Amniotic stem cell (primary cell): ENCODE data around the gene ZNF474.

Source experiments
- DNase-seq: peaks from one replicate; lab custom pipeline; 2025; lab: John Stamatoyannopoulos, UW

The ZNF474 gene

DNA sequence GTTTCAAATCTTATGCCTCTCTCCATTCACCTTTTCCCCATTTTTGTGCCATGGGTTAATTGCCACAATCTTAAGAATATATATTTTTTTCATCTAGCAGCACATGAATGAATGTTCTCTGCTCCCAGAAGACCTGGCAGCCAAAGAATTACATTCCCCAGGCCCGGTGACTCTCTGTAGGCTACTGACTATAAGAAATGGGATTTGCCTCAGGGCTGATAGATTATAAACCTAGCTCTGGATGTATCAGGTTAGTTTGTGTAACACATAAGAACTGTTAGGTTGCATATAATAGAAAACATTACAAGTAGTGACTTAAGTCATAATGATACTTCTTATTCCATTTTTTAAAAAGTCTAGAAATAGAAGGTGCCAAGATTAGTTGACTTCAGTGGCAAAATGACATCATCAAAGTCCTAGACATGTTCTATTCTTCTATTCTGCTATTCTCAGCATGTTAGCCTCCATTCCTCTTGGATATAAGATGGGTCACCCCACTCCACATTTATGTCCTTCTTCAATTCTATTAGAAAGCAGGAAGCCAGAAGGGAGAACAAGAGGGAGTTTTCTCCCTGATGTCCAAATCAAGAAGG is 10.9 kb upstream of the ZNF474 start:
- DNase-seq: no peak

DNA sequence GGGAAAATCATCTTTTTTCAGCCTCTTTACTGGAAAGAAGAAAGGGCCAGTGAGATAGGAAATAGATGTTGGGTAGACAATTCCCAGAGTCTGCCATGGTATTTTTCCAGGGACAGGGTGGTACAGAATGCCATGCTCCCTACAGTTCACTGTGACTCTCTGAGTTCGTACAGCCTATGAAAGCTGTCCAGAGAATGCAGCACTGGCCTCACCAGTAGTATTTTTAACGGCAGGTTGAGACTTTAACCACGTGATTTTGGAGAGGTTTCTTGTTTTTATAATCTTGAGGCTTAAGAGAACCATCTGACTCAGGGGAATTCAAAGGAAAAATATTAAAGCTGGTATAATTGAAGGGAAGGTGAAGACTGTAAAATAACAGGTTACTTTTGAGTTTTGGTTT is 10.1 kb upstream of the ZNF474 start:
- no peak for DNase-seq

DNA sequence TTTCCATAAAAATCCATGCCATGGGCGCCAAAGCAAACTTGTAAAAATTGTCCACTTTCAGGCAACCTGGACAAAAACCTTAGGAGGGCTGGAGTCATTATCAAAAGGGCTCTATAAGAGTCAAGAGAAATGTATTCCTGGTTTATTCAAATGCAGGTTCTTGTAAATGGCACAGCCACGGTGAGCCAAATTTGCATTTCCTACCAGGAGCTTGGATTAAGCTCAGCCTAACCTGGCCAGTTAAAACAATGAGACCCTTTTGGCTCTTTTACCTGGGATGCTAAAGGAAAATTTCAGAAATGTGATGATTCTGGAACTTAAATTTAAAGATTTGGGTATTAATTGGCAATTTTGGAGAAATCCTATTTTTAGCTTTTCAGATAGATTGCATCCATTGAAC is 8.9 kb upstream of the ZNF474 start:
- DNase-seq: no peak

DNA sequence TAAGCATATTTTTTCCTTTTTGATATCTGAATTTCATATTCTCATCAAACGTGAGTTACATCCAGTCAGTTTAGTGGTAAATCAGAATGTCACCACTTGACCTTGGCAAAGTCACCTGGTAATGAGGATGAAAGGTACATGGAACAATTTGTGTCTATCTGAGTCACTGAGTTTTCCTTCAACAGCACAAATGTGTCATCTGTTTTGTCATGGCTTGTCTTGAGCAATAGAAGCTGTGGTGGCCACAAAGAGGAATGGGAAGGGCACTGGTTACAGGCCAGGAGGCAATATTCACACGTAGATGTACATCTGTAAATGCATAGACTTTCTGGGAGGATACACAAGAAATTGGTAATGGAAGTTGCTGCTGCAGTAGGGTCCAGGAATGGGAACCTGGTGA is 8.4 kb upstream of the ZNF474 start:
- DNase-seq: no peak

DNA sequence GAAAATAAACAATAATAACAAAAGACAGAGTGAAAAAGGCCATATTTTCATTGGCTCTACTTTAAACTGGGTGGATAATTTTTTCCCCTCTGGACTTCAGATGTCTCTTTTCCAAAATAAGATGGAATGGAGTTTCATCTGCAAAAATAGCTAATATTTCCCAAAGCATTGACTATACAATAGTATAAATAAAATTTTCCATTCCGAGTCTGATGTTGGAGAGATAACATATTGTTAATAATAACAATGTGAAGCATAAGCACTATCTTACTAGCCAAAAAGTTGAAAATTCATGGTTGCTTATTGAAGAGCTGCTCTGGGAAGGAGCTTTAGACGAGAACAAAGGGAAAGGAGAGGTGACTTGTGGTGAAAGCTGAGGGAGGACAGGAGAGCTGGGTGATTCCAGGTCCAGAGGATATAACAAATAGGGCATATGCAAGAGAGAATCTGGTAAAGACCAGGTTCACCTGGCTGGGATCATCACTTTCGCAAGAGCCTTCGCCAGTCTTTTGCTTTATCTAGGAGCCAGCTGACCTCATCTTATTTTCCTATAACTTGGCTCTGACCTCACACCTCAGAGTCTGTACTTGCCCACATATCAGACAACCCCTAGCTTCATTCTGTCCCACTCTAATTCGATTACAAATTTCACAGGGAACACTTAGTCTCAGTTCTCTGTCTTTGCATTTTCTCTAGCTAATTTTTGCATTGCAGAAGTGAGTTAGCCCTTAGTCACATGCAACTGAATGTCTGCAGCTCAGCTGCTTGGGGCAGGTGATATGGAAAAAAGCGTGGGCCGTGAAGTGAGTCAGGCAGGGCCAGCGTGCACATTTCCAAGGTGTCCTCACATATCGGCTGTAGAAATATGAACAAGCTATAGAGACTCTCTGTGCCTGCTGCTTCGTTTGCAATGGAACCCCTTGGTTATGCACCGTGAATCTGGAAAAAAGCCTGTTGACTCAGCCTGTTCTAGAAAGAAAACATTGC is 7.6 kb upstream of the ZNF474 start:
- no peak for DNase-seq

DNA sequence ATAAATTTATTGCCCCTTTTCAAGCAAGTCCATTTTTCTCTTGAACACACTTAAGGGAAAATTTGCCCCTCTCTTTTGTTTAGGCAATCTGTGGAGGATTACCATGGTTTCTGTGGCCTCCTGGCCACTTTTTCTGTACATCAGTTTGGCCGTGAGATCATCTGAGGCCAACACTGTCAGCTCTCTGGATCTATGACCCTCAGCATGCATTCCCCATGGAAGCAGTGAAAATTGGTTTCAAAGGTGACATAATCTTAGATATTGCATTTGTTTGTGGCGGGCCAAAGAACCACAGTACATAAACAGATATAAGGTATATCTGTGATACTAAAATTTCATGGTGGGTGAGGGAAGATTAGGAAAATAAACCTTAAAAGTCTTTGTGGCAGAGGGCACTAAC is 4.6 kb upstream of the ZNF474 start:
- no peak for DNase-seq

DNA sequence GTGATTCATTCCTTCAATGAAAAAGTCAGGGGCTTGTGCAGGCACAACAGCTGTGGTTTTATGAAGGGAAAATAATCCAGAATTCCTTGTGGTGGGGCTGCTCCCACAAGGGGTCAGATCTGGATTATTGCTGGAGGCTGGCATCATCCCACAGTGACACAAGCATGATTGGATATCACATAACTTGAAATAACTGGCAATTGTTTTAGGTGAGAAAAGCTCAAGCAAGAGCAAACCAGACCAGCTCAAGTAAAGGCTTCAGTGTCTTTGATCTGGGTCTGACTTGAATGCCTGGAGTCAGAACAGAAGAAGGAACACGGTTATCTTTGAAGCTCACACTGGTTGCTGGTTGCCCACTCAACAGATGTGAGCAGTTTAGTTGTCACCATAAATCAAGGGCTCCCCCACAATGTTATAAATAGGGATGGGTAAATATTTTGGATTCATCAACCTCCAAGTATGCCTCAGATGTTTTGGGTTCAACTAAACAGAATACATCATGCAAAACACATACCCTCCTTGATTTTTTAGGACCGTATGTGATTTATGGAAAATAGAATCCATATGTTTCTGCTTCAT is 3.1 kb upstream of the ZNF474 start:
- no peak for DNase-seq

DNA sequence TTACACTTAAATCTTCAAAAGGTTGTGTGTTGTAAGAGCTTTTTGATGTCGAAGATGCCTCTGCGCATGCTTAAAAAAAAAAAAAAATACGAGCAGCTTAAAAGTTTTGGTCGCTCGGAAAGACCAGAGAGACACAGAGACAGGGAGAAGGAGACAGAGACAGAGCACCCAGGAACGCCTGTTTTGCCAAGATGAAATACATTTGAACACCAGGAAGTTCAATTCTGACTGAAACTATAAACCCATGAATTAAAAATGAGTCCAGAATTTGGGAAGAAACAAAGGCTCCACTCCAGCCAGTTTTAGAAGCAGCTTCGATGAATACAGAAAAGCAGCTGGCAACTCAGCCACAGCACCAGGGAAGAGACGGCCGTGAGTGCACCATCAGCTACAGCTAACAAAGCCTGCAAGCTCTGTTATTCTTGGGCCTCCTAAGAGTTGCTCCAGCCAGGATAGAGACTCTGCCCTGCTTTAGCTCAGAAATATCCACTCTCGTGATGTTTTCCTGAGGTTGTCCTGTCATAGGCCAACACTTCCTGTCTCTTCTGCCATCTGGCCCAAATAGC is 2.5 kb upstream of the ZNF474 start:
- DNase-seq: no peak

DNA sequence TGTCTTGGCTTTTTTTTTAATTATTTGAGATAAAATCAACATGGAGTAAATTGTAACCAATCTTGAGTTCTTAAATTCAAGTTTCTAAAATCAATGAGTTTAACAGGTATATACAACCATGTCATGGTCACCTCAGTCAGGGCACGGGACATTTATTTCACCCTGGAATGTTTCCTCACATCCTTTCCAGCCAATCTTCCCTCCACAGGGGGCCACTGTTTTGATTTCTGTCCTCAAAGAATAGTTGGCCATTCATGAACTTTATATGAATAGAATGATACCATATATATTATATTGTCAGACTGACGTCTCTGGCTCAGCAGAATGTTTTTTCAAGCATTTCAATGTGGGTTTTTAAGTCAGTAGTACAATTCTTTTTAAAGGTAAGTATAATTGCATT is 806 bp downstream of the ZNF474 start:
- DNase-seq: no peak

DNA sequence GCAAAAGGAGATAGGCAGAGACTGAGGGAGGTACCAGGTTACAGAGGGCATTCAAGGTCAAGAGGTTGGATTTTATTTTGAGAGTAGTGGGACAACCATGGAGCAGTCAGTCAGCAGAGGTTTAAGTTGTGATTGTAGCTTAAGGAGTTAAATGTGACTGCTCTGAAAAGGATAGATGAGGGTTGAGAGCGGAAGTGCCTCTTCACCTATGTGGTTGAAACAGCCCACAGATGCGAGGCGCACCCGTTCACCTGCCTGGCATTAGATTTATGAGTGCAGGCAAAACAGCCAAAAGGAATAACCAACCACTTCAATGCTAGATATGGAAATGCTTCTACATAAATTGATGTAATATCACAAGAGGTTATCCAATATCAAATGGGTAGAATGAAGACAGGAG is 8.4 kb downstream of the ZNF474 start:
- no peak for DNase-seq

DNA sequence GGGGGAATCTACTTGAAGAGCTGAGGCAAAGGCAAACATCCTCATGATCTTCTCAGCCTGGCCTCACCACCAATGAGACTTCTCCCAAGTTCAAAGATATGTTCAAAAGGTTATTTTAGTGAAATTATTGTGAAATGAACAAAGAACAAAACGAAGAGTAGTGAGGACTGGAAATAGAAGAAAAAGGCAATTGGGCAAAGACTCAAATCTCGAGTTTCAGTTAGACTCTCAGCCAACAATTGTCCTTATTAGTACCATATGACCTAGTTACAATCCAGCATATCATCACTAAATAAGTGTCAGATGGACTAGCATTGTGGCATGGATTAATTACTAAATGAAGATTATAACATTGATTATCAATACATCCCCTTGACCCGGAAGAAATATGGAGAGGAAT is 9.0 kb downstream of the ZNF474 start:
- DNase-seq: no peak

DNA sequence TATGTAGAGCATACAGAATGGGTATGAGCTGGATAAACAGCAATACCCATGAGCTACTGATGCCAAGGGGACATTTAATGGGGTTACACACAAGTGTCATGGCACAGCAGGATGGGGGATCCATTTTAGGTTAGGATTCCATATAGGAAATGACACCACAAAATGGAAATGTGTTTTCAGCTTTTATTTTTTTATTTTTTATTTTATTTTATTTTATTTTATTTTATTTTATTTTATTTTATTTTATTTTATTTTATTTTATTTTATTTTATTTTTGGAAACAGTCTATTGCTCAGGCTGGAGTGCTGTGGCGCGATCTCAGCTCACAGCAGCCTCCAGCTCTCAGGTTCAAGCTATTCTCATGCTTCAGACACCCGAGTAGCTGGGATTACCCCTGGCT is 11.6 kb downstream of the ZNF474 start:
- no peak for DNase-seq

DNA sequence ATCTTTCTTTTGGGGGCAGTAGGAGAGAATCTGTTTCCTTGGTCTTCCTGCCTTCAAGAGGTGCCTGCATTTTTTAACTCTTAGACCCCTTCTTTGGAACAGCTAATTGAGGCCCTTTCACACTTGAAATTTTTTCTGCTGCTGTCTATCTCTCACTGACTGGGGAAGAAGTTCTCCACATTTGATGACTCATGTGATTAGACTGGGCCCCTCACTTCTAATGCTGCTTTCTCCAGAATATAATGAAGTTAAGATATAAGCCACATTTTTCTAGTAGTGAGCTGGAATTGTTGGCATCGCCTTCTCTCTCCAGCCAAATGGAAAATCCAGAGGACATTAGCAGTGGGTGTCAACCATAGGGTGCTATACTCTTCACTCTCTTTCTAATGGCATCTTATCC is 12.4 kb downstream of the ZNF474 start:
- DNase-seq: no peak

DNA sequence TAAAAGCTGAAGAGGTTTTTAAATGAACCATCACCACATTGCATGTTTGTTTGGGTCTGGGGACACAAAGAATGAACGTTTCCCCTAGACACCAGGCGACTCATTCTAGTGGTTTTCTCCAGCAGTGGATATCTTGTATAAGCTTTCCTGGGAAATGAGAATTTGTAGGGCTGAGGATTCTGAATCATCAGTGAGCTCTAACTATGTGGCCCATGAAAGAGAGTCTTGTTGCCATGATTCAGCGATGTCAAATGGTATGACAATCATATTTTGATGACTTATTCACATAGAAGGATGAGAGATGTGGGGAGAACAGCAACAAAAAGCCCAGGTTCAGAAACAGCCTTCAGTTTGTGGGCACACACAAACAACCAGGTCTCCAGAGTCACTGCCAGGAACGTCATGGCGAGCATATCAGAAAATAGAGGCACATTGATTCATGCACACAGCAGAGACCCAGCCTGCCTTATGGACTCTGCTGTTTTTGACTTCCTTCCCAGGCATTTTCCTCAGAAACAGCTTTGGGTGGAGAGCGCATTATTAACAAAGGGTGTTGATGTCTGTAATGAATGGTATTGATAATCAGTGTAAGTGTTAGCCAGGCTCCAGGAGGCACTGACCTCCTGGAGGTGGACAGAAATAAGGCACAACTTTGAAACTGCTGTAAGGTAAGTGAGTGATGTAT is 13.3 kb downstream of the ZNF474 start:
- peak; percentile 68 for DNase-seq

DNA sequence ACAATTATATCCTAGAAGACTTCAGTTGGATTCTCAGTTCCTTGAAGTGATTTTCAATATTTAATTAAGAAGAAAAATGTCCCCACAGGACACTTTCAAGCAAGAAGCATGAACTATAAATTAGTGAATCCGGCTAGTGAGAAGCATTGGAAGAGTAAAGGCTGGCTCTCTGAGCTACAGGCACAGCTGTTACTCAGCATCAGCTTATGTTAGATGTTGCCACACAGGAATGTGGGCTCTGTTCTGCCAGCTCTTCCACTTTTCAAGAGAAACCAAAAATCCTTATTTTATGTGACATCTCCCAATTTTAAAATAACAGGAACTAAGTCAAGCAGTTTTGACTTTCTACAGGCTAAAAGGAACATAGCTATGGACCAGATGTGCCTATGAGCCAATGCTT is 14.9 kb downstream of the ZNF474 start:
- DNase-seq: no peak

DNA sequence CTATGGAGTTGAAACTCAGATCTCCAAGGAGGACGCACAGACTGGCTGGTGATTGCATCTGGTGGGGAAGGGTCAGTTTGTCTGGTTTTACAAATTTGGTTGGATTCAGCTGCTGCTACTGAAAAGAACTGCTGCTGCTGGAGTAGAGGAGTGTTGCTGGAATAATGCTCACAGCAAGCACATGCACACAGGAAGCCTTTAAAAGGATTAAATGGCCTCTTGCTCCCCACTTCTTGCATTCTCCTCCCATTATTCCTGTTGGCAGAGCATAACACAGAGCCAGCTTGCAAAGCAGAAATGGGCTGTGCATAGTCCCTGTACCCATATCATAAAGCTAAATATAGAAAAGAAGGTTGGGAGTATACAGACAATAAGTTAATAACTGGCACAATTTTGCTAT is 16.6 kb downstream of the ZNF474 start:
- no peak for DNase-seq

DNA sequence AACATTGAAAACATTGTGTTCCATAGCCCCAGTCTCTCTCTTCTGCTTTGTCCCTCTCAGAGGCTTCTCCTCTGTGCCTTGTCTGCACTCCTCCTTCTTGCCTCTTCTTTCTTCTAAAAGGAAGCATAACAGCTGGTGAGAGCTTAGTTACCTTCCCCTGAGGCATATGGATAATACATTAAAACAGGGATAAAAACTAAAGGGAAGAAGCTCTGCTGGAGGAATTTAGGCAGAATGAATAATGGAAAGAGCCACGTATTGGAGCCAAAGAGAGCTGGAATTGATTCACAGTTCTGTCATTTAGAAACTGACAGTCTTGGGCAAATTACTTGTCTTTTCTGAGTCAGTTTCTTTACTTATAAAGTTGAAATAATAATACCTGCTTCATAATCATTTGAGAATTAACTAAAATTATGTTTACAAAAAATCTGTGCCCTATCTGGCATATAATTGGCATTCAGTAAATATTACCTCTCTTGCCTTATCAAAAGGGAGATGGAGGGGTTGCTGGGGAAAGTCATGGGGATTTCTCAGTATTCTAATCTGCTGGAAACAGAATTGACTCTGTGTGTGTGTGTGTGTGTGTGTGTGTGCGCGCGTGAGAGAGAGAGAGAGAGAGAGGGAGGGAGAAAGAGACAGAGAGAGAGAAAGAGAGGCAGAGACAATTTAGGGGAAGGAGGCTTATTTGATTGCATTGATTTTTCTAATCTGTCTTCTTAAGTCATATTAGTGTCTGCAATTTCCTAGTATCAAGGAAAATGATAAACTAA is 20.2 kb downstream of the ZNF474 start:
- DNase-seq: no peak

DNA sequence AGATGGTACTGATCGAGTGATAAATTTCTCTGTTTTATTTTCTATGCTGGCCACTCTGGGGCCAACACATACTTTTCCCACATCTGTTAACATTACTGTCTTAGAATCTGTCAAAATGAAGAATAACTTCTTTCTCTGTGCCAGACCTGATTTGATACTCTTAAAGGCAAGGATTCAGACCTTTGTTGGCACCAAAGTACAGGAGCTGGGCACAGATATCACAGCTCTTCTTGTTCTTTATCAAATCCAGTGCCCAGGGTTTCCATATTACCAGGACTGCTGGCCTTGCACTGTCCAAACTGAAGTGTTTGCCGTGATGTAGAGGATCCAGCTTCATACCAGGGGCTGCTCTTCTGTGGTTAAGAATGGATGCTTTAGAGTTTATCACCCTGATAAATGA is 20.9 kb downstream of the ZNF474 start:
- DNase-seq: no peak

DNA sequence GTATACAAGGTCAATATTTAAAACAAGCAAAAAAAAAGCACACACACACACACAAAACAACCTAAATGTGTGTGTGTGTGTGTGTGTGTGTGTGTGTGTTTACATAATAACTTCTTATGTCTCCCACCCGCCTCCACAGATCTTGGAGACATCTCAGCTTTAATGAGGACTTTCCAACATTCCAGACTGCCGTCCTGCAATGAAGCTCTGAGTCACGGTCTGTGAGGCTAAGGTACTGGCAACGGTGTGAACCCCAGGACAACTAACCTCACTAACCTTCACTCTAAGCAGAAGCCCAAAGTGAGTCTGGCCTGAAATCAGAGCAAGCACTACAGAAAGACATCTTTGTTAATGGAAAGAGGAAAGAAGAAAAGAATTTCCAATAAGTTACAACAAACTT is 22.3 kb downstream of the ZNF474 start:
- DNase-seq: peak; percentile 34

DNA sequence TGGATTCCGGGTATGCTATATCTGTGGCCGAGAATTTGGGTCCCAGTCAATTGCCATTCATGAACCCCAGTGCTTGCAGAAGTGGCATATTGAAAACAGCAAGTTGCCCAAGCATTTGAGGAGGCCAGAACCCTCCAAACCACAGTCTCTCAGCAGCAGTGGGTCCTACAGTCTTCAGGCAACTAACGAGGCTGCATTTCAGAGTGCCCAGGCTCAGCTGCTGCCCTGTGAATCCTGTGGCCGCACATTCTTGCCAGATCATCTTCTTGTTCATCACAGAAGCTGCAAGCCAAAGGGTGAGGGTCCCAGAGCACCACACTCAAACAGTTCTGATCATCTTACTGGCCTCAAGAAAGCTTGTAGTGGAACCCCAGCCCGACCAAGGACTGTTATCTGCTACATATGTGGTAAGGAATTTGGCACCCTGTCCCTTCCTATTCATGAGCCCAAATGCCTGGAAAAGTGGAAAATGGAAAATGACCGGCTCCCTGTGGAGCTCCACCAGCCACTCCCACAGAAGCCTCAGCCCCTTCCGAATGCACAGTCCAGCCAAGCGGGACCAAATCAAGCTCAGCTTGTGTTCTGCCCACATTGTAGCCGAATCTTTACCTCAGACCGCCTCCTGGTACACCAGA is 23.0 kb downstream of the ZNF474 start:
- no peak for DNase-seq

DNA sequence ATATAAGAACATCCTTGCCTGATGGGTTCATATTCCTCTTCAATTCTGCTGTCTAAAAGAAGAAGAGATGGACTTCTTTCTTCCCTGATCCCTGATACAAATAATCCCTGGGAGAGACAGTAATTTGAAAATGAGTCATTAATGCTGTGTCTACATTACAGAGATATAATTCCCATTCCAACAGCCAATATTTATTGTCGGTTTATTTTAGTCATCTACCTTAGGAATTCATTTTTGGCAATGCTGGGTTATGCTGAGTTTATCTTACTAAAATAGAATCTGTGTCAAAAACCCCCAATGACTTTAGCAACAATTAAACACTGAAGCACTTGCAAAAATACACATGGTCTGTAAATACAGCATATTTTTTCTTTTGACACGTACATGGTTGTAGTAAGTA is 23.9 kb downstream of the ZNF474 start:
- DNase-seq: no peak
